Prostate gland (tissue), 2 donors: Measurements from ENCODE around the gene RABGEF1. TPM values are rescaled to one million over a fixed set of nuclear protein-coding genes. Genes with fewer than 3 reads are reported as not detected.
"Not testable (repeated sequence)": the region's sequence is repeated elsewhere in the genome, so short reads cannot be mapped to it uniquely, and the experiment has no call there.

Experiments
- DNase-seq: peaks from one replicate; pipeline ENCODE4 v3.0.0-alpha.2; 2019; ENCODE audit warnings: low spot score
- H3K27ac ChIP-seq, 2 donors: fragments of 200-600 bp; sonication (generic); 2 replicates each; pipeline ENCODE4 v1.5.1; 2017 to 2019
- H3K27me3 ChIP-seq: fragments of 200-600 bp; sonication (generic); replicated peaks from 2 replicates; pipeline ENCODE4 v1.5.1; 2019; ENCODE audit not compliant: insufficient read depth
- H3K36me3 ChIP-seq, 2 donors: fragments of 200-600 bp; sonication (generic); 1 replicate in 1 of 2; 2 replicates in 1 of 2; pipeline versions ENCODE4 v1.5.1 to v1.8.1; 2017 to 2019
- H3K4me1 ChIP-seq: fragments of 200-600 bp; sonication (generic); replicated peaks from 2 replicates; pipeline ENCODE4 v1.5.1; 2019
- H3K4me3 ChIP-seq, 2 donors: fragments of 200-600 bp; sonication (generic); 2 replicates each; pipeline ENCODE4 v1.5.1; 2017 to 2019
- H3K9me3 ChIP-seq: fragments of 200-600 bp; sonication (generic); 2 replicates; pipeline ENCODE4 v1.5.1; 2017
- CTCF ChIP-seq, 4 experiments: fragments of 200-600 bp in 2 of 4; fragments of 450-650 bp in 2 of 4; sonication (generic) in 2 of 4; IDR thresholded peaks; 1 replicate in 3 of 4; 2 replicates in 1 of 4; pipeline ENCODE4 v1.5.1; 2016 to 2019; ENCODE audit warnings: antibody characterized with exemption in 4 of 4, mild to moderate bottlenecking in 2 of 4, moderate library complexity in 2 of 4
- POLR2A ChIP-seq: fragments of 450-650 bp; IDR thresholded peaks from one replicate; pipeline ENCODE4 v1.6.1; 2016; ENCODE audit warnings: antibody characterized with exemption, mild to moderate bottlenecking
- POLR2AphosphoS5 ChIP-seq: sonication (generic); formaldehyde crosslinking; IDR thresholded peaks from one replicate; pipeline ENCODE4 v1.6.1; 2017; ENCODE audit warnings: antibody characterized with exemption
- WGBS: methylation state at CpG from one replicate; pipeline ENCODE4 v1.1.5; 2018; 5-methylcytosine and 5-hydroxymethylcytosine counted together
- intact Hi-C: fragments of 100-400 bp; cut with DNase I; formaldehyde crosslinking; loops from one replicate; pipeline ENCODE4 v1.14.2; 2022
- total RNA-seq, 2 donors: library from RNA; depleted of rRNA; stranded (reverse); fragments of >200 nt; gene quantifications; one replicate each; pipeline ENCODE4 v1.1.0, GENCODE V29; 2016

Gene RABGEF1
- total RNA-seq, 2 donors from 2014 or later, result 20.8 to 49.6 TPM

GRCh38 chr7:66739477-66739876 lies 1.1 kb upstream of the RABGEF1 start:
- Histone ChIP-seq H3K36me3 (no peaks in the 10 kb centered on the region), H3K4me1 (no peaks in the 10 kb centered on the region), H3K27me3 (no peaks in the 10 kb centered on the region), H3K27ac (peak overlapping the region; percentile 93), H3K4me3 (peak overlapping the region; percentile 71 to 99), H3K9me3 (no peaks in the 10 kb centered on the region)
- 84% methylated on average over 14 of the region's 14 CpGs for WGBS
- no peak for DNase-seq
- TF ChIP-seq CTCF (IDR thresholded peaks at IDR 0.05) (no peak), POLR2A (no peak), POLR2AphosphoS5 (no peak)
- intact Hi-C loops, result no loop called here

- no peaks in the 10 kb centered on the region for H3K4me1 ChIP-seq
- 16% methylated on average over 12 of the region's 12 CpGs for WGBS
- H3K27ac ChIP-seq, result peak overlapping the region; percentile 93
- no peaks in the 10 kb centered on the region for H3K27me3 ChIP-seq
- no peaks in the 10 kb centered on the region for H3K9me3 ChIP-seq
- no peaks in the 10 kb centered on the region for H3K36me3 ChIP-seq
- TF ChIP-seq POLR2AphosphoS5 (no peak), CTCF (IDR thresholded peaks at IDR 0.05) (no peak), POLR2A (no peak)
- DNase-seq, result peak; percentile 16
- intact Hi-C loops, result loop anchor here (5.0 to 10.0 kb wide), 3 partner anchors 43 to 105 kb away; no protein-coding TSS in a partner anchor
- H3K4me3 ChIP-seq, result peak overlapping the region; percentile 71 to 99
Observed at GRCh38 chr7:66739953-66740301, 606 bp upstream of the RABGEF1 start.

GRCh38 chr7:66740980-66741709 lies 612 bp downstream of the RABGEF1 start:
- H3K36me3 ChIP-seq, H3K4me1 ChIP-seq, H3K9me3 ChIP-seq, H3K27me3 ChIP-seq: not testable (repeated sequence)
- DNase-seq, result peak; percentile 15
- H3K4me3 ChIP-seq, result peak overlapping the region; percentile 71 to 99
- peak in 2 of 4 experiments; percentile 12 to 19 for TF ChIP-seq CTCF (IDR thresholded peaks at IDR 0.05)
- intact Hi-C loops, result loop anchor here (5.0 to 10.0 kb wide), 3 partner anchors 44 to 104 kb away; no protein-coding TSS in a partner anchor
- under 1% methylated on average over 47 of the region's 54 CpGs for WGBS
- peak overlapping the region; percentile 93 for H3K27ac ChIP-seq

GRCh38 chr7:66741710-66742049 lies 1.1 kb downstream of the RABGEF1 start:
- Histone ChIP-seq H3K4me1 (no peaks in the 10 kb centered on the region), H3K36me3 (no peaks in the 10 kb centered on the region), H3K27ac (peak overlapping the region; percentile 93), H3K27me3 (no peaks in the 10 kb centered on the region), H3K9me3 (no peaks in the 10 kb centered on the region), H3K4me3 (peak overlapping the region; percentile 71 to 99)
- TF ChIP-seq CTCF (IDR thresholded peaks at IDR 0.05) (no peak), POLR2AphosphoS5 (no peak), POLR2A (no peak)
- no peak for DNase-seq
- 28% methylated on average over 17 of the region's 17 CpGs for WGBS
- intact Hi-C loops, result loop anchor here (5.0 to 10.0 kb wide), 3 partner anchors 44 to 103 kb away; no protein-coding TSS in a partner anchor

- H3K27ac ChIP-seq, H3K4me3 ChIP-seq, DNase-seq, H3K36me3 ChIP-seq, H3K27me3 ChIP-seq, H3K4me1 ChIP-seq, H3K9me3 ChIP-seq: not testable (repeated sequence)
- intact Hi-C loops, result loop anchor here (5.0 to 10.0 kb wide), 3 partner anchors 45 to 103 kb away; no protein-coding TSS in a partner anchor
- WGBS, result 71% methylated on average over 4 of the region's 4 CpGs
Observed at GRCh38 chr7:66742298-66742697, 1.8 kb downstream of the RABGEF1 start.
